ENCODE data around the gene YTHDF2.
"Not testable (repeated sequence)": the region's sequence is repeated elsewhere in the genome, so short reads cannot be mapped to it uniquely, and the experiment has no call there.

Gene YTHDF2

GRCh38 chr1:28736450-28737306 lies at the start of gene YTHDF2:
YTHDF2 (plus strand) TSS chr1:28736940; CDS start chr1:28737121, 181 bp downstream.
- peak; percentile 98 for DNase-seq

- not testable (repeated sequence) for DNase-seq
These were observed 45.1 kb upstream of the YTHDF2 start for GRCh38 chr1:28691627-28692026.

- DNase-seq, result no peak
These were observed 33.1 kb upstream of the YTHDF2 start for GRCh38 chr1:28703629-28704028.

- no peak for DNase-seq
These were observed 20.4 kb upstream of the YTHDF2 start for GRCh38 chr1:28716336-28716735.

- DNase-seq, result no peak
These were observed 18.6 kb upstream of the YTHDF2 start for GRCh38 chr1:28718166-28718565.

GRCh38 chr1:28718586-28719331 lies 18.0 kb upstream of the YTHDF2 start:
- DNase-seq, result peak; percentile 33

- no peak for DNase-seq
These were observed 17.5 kb upstream of the YTHDF2 start for GRCh38 chr1:28719332-28719619.

GRCh38 chr1:28720376-28720775 lies 16.4 kb upstream of the YTHDF2 start:
- no peak for DNase-seq

GRCh38 chr1:28721927-28722326 lies 14.8 kb upstream of the YTHDF2 start:
- peak; percentile 25 for DNase-seq

GRCh38 chr1:28725365-28725764 lies 11.4 kb upstream of the YTHDF2 start:
- DNase-seq, result not testable (repeated sequence)

GRCh38 chr1:28735961-28736449 lies 735 bp upstream of the YTHDF2 start:
- DNase-seq, result peak; percentile 14

- peak; percentile 40 for DNase-seq
These were observed 780 bp downstream of the YTHDF2 start for GRCh38 chr1:28737307-28738132.

- no peak for DNase-seq
These were observed 3.4 kb downstream of the YTHDF2 start for GRCh38 chr1:28740118-28740517.

- no peak for DNase-seq
These were observed 7.4 kb downstream of the YTHDF2 start for GRCh38 chr1:28744184-28744583.

GRCh38 chr1:28745653-28746173 lies 9.0 kb downstream of the YTHDF2 start:
- DNase-seq, result no peak

- DNase-seq, result no peak
These were observed 13.6 kb downstream of the YTHDF2 start for GRCh38 chr1:28750330-28750729.

- peak; percentile 22 for DNase-seq
These were observed 14.1 kb downstream of the YTHDF2 start for GRCh38 chr1:28750771-28751294.

- DNase-seq, result peak; percentile 72
These were observed 14.7 kb downstream of the YTHDF2 start for GRCh38 chr1:28751315-28752060.

GRCh38 chr1:28755701-28756100 lies 19.0 kb downstream of the YTHDF2 start:
- peak; percentile 28 for DNase-seq

- DNase-seq, result no peak
These were observed 20.1 kb downstream of the YTHDF2 start for GRCh38 chr1:28756846-28757245.

- no peak for DNase-seq
These were observed 21.7 kb downstream of the YTHDF2 start for GRCh38 chr1:28758420-28758819.

- no peak for DNase-seq
These were observed 22.5 kb downstream of the YTHDF2 start for GRCh38 chr1:28759257-28759656.
